Measurements from ENCODE around the gene OR5AU1.
A peak's percentile ranks its signal among the peaks of the same experiment; 100 is the strongest.

OR5AU1 gene

DNA sequence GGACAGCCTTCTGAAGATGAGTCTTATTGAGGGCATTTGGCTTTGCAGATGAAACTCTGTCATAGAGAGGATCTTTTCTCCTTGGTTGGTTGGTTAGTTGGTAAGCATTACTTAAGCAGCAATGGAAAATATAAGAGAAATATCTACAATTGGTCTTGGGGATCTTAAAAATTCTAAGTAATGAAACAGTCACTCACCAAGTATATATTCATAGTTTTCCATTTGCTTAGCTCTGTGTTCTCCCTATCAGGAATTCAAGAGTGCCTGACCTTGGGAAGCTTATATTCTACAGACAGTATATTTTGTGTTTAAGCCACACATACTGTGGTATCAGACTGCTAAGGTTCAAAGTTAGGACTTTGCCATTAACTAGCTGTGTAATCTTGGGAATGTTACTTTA, at the start of gene OR5AU1:
TSS of gene OR5AU1 (minus strand) at position 101 of the 400 bp plus-strand sequence. CDS start 191 bp downstream, outside the sequence.
- no peak for DNase-seq (ENCODE audit: low spot score)

DNA sequence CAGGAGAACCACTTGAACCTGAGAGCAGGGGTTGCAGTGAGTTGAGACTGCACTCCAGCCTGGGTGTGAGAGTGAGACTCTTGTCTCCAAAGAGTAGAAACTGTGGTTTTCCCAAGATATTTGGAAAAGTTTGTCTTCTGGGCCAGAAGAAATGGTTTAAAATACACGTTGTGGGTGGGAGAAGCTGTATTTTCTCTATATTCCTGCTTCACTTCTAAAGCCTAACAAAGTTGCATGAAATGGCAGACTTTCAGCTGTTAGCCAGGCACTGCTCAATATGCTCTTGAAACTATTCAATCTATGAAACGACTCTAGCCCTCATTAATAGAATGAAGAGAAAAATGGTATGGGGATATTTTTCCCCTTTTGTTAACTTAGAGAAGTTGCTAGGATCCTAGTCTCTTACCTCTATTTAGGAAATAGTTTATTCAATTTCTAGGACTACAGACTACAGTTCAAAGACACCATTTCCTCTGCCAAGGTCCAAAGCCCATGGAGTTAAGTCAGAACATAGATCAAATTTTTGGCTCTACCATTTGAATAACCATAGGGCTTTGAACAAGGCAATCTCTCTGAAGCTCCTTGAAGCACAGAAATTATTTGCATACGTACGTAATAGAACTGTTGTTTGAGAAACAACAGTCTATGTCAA, 49.3 kb upstream of the OR5AU1 start:
- no peak for DNase-seq (ENCODE audit: low spot score)

DNA sequence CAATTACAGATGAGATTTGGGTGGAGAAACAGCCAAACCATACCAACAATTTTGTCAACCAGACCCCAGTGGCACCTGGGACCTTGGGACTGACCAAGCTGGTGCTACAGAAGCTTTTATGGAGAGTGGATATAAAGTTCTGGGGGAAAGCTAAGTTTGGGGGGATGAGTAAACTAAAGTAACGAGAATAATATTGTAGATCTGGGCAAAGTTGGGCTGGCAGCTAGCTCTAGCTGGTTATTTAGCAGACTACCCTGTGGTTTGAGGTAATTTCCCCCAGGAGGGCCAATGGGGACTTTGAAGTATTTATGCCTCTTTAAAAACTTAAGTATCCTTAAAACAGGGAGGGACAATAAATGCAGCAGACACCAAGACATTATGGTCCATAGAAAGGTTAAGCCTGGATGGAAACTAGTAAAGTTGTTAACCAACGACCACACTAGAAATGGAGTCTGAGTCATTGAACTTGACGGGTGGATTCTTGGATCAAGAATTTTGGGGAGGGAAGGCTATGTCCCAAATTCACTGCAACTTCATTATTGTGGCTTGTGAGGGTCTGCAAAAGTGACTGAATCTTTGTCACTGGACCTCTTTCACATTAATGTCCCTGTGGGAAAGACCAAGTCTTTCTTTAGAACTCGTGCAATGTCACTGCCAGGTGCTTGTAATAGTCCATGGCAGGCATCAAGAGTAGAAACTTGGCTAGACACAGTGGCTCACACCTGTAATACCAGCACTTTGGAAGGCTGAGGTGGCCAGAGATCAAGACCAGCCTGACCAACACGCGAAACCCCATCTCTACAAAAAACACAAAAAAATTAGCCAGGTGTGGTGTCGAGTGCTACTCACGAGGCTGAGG, 48.5 kb upstream of the OR5AU1 start:
- no peak for DNase-seq (ENCODE audit: low spot score)

DNA sequence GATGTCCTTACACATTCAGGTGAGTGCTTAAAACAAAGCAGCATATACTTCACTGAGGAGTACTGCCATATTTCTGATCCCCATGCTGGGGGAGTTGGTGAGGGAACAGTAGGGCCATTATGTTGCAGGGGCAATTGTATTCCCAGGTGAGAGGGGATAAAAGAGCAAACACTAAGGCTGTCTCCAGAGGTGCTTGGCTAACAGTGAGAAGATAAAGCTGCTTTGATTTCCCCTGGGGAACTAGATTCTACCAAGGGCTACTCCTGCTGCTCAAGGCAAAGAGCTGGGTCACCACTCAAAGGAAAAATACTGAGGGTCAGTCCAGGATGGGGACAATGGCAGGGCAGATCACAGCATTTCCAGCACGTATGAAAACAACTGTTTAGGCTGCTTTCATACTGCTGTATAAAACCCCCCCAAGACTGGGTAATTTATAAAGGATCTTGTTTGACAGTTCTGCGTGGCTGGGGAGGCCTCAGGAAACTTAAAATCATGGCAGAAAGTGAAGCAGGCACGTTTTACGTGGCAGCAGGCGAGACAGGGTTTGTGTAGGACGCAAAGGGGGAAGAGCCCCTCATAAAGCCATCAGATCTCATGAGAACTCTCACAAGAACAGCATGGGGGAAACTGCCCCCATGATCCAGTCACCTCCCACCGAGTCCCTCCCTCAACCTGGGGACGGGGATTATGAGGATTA, 47.8 kb upstream of the OR5AU1 start:
- no peak for DNase-seq (ENCODE audit: low spot score)

DNA sequence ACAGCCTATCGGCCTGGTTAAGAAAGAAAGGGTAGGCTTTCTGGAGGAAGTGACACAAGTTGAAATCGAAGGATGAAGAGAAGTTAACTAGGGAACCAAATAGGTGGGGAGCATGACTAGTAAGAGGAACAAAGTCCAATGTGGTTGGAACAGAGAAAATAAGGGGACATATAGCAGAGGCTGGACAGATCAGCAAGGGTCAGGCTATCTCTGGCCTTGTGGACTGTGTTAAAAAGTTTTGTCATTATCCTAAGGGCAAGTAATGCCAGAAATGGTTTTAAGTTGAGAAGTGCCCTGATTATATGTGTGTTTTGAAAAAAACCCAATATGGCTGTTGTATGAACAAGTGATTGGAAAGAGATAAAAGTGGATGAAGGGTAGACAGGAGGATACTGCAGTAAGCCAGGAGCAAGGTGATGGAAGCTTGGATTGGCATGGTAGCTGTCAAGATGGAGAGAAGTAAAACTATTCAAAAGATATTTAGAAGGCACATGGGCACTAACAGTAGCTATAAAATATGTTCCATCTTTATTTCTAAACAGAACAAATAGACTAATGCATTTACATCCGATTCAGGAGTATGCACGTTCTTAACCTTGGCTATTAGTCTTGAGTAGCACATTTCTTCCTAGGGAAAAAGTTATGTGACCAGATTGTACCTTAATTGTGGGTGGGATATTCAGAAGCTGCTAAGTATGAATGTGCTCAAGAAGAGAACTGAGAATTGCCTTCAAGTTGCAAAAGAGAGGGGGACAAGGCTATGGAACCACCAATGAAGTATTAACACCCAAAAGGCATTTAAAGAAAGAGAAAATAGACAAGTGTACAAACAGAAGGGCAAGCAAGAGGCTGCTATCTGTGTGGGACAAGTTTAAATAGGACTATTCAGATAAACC, 46.8 kb upstream of the OR5AU1 start:
- no peak for DNase-seq (ENCODE audit: low spot score)

DNA sequence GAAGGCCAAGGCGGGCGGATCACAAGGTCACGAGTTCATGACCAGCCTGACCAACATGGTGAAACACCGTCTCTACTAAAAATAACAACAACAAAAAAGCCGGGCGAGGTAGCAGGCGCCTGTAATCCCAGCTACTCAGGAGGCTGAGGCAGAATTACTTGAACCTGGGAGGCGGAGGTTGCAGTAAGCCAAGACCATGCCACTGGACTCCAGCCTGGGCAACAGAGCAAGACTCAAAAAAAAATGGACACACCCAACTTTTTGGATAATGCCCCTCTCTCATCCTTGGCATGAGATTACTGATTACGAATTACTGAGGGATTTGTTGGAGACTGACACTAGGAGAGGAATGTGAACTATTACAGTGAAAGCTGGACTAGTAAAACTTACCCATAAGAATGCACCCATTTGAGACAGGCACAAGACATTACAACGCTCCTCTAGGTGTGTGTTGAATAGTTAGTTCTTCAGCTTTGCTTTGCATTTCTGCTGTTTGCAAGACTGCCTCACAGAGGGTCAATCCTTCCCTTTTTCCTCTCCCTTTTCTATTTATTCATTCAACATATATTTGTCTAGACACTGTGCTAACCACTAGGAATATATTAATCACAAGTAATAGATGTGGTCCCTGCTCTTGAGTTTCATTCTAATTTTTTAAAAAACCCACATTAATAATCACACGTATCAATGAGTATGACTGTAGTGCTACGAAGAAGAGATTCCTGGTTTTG, 46.0 kb upstream of the OR5AU1 start:
- DNase-seq (ENCODE audit: low spot score): peak; percentile 16

DNA sequence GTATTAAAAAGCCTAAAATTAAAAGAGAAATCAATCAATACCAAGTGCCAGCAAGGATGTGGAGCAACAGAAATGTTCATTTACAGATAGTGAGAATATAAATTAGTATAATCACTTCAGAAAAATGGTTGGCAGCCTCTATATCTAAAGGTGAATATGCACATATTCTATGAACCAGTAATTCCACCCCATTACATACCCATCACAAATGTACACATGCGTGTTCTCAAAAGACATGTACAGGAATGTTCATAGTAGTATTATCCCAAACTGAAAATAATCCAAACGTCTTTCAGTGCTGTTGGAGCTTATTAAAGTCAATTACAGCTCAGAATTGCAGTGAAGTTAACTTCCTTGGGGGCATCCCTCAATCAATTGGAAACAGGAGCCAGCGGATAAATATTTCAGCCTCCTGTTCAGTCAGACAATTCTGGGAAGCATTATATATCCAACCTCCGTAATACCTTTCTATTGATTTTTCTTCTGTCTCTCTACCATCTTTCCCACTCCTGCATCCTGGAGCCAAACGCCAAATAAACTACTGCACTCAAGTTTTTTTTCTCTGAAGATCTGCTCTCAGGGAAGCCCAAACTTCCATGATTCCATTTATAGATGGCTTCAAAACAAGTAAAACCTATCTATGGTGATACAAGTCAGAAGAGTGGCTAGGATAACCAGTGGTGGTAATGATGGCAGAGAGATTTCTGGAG, 45.0 kb upstream of the OR5AU1 start:
- no peak for DNase-seq (ENCODE audit: low spot score)

DNA sequence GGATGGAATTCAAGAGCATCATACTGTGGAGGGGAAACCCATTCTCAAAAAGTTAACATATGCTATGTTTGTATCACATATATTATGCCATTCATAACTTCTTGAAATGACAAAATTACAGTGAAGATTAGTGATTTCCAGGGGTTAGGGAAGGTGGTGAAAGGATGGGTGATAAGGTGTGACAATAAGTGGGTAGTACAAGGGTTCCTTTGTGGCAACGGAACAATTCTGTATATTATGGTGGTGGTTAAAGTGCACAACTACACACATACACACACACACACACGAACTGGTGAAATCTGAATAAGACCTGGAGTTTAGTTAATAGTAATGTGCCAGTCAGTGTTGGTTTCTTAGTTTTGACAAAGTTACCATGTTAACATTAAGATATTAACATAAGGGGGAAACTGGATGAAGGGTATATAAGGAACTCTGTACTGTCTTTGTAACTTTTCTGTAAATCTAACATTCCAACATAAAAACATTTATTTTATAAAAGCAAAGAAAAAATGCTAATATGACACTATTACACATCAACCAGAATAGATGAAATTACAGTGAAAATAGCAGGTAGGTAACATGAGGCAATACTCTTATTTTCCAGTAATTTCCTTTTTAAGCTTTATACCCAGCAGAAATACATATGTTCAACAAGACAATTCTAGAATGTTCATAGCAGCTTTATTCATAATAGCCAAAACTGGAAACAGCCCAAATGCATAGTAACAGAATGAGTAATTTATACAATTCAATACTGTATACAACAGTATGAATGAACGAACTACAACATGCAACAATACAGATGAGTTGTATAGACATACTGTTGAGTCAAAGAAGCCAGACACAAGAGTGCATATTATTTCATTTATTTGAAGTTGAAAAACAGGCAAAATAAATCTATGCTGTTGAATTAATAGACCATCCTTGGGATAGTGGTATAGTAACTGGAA, 44.0 kb upstream of the OR5AU1 start:
- DNase-seq (ENCODE audit: low spot score): no peak

DNA sequence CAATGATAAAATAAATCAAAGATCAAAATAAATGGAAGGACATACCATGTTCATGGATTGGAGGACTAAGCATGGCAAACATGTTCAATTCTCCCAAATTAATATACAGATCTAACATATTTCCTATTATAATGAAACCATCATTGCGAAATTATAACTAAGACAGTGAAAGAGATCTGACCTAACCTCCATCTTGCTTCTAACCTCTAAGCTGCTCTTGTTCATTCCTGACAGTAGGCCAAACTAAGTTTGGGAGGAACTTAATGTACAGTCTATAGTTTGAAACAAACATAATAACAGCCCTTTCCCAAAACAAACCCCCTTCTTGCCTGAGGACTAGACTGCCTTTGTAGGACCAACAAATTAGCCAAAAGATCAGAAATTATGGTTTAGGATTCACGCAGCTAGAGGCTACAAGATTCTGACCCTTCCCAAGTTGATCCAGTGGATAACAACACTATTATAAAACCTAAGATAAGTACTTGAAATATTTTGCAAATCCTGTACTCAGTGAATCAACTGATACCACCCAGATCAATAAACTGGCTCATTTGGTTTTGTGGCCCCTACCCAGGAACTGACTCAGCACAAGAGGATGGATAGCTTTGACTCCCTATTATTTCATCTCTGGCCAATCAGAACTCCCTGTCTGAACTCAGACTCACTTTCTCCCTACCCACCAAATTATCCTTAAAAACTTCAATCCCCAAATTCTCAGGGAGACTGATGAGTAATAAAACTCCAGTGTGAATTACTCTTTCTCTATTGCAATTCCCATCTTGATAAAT, 41.7 kb upstream of the OR5AU1 start:
- no peak for DNase-seq (ENCODE audit: low spot score)

DNA sequence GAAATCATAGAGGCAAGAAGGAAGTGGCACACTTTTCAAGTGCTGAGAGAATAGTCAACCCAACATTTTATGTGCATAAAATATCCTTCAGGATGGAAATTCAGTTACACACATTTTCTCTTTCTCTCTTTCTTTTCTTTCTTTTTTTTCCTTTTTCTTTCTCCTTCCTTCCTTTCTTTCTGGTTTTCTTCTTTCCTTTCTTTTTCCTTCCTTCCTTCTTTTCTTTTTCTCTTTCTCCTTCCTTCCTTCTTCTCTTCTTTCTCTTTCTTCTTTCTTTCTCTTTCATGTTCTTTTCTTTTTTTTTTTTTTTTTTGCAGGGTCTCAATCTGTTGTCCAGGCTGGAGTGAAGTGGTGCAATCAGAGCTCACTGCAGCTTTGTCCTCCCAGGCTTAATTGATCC, 38.7 kb upstream of the OR5AU1 start:
- DNase-seq (ENCODE audit: low spot score): no peak

DNA sequence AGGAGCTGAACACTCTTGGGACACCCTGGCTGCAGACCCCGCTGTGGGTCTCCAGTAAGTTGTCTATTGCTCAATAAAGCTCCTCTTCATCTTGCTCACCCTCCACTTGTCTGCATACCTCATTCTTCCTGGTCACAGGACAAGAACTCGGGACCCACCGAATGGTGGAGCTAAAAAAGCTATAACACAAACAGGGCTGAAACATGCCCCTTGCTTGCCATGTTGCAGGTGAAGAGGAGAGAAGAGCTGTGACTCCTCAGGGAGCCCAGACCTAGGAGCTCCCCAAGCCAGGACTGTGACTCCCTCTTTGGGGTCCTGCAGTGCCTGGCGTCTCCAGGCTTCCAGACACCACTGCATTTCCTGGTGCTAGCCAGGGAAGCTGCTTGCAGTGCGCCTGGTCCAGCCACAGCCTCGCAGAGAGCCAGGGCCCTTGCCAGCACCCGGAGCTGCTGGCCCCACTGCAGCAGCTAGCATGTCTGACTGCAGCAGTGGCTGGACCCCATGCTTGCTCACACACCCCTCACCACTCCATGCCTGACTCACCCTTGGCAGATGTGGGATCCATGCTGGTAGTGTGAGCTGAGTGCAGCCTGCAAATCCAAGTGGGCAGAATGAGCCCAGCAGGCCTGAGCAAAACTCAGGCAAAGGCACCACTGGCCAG, 37.1 kb upstream of the OR5AU1 start:
- no peak for DNase-seq (ENCODE audit: low spot score)

DNA sequence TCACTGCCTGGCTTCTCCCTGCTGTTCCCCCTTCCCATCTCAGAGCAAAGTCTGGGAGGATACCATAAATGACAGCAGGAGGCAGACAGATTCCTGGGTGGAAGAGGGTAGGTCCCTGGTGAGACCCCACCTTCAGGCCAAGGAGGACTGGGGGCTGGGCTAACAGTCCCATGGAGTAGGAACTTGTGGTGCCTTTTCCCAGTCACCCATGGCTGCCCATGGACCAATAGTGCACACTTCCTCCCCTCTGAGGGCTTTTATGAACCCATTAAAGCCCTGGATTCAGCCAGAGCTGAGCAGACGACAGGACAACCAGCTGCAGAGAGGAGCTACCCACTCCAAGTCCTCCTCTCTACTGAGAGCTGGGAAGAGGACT, 36.6 kb upstream of the OR5AU1 start:
- DNase-seq (ENCODE audit: low spot score): no peak

DNA sequence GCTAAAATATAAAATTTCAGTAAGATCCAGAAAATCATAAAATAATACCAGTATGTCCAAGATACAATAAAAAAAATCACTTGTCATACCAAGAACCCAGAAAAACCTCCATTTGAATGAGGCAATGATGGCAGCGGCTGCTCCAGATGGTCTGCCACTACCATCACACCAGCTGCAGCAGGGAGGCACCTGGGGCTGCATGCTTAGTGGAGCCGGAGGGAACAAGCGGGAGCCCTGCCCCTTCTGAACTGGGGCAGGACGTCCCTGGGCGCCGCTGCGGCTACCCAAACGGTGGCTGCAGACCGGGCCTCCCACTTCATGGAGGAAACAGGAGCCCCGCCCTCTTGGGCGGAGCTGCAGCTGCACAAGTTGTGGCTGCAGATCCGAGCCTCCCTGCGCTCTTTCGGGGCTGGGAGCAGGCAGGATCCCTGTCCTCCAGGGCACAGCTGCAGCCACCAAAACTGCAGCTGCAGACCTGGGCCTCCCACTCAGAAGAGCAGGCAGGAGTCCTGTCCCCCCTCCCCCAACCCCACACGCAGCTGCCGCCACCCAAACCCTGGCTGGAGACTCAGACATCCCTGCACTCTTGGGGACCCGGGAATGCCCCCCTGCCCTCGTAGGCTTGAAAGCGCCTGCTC, 36.1 kb upstream of the OR5AU1 start:
- DNase-seq (ENCODE audit: low spot score): peak; percentile 79

DNA sequence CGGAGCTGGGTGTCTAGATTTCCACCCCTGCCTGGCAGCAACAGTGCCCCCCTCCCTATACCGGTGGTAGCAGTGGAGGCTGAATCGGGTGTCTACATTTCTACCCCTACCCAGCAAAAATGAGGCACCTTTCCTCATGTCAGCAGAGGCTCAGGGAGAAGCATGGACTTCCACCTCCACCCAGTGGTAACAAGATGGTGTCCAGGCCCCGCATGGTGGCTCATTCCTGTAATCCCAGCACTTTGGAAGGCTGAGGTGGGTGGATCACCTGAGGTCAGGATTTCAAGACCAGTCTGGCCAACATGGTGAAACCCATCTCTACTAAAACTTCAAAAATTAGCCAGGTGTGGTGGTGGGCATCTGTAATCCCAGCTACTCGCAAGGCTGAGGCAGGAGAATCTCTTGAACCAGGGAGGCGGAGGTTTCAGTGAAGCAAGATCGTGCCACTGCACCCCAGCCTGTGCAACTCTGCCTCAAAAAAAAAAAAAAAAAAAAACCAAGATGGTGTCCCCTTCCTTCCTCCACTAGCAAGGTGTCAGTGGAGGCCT, 35.5 kb upstream of the OR5AU1 start:
- DNase-seq (ENCODE audit: low spot score): no peak

DNA sequence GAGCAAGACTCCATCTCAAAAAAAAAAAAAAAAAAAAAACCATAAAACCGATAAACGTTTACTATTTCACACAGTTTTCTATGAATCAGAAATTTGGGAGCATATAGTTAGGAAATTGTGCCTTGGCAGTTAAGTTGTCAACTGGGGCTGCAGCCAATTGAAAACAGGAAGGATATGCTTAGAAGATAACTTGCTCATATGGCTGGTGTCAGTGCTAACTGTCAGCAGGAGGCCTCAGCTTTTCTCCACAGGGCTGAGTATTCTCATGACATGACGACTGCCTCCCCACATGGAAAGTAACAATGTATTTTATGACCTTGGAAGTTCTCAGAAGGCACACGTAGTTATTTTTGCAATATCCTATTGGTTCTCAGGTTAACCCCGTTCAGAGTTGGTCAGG, 29.6 kb upstream of the OR5AU1 start:
- peak; percentile 27 for DNase-seq (ENCODE audit: low spot score)

DNA sequence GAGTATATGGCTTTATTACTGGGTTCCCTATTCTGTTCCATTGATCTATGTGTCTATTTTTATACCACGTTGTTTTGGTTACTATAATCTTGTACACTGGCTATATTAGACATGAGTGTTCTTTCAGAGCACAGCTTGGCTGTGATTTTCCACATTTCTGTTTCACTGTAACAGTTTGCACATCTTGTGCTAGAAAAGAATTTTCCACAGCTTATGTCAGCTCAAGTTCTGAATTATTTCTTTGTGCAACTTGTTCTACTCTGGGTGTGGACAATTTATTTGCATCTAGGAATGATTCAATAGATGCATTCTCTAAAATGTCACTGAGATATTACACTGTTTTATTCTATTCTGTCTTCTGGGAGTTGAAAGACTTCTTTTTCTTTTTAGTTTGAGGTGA, 28.4 kb upstream of the OR5AU1 start:
- DNase-seq (ENCODE audit: low spot score): no peak

DNA sequence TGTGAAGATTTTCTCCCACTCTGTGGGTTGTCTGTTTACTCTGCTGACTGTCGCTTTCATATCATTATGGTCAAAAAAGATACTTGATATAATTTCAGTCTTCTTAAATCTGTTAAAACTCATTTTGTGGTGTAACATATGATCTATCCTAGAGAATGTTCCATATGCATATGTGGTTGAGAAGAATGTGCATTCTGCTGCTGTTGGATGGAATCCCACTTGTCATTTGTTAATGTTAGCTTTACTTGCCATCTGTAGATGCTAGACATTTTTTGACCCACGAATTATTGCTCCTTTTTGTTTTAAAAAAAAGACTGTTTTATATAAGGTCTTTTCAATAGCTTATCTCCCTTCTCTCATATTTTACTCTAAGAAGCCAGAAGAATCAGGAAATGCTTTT, 26.3 kb upstream of the OR5AU1 start:
- no peak for DNase-seq (ENCODE audit: low spot score)
